MV-4-11 (cell line): ENCODE data around the gene TLR5.
A peak's percentile ranks its signal among the peaks of the same experiment; 100 is the strongest.

Experiments
- DNase-seq: peaks from one replicate; lab custom pipeline; 2025; lab: John Stamatoyannopoulos, UW

Gene TLR5

GRCh38 chr1:223150443-223150842 lies 7.4 kb upstream of the TLR5 start:
- DNase-seq = no peak

- no peak for DNase-seq
These were observed 4.8 kb upstream of the TLR5 start for GRCh38 chr1:223147873-223148272.

- no peak for DNase-seq
These were observed 4.4 kb upstream of the TLR5 start for GRCh38 chr1:223147409-223147808.

GRCh38 chr1:223146745-223147144 lies 3.7 kb upstream of the TLR5 start:
- no peak for DNase-seq

- no peak for DNase-seq
These were observed 1.9 kb upstream of the TLR5 start for GRCh38 chr1:223144914-223145313.

GRCh38 chr1:223144431-223144830 lies 1.4 kb upstream of the TLR5 start:
- no peak for DNase-seq

GRCh38 chr1:223143537-223144248 lies 645 bp upstream of the TLR5 start:
- DNase-seq = peak; percentile 89

- DNase-seq = no peak
These were observed 779 bp downstream of the TLR5 start for GRCh38 chr1:223142269-223142668.

GRCh38 chr1:223140611-223141405 lies 2.2 kb downstream of the TLR5 start:
- no peak for DNase-seq

- peak; percentile 74 for DNase-seq
These were observed 5.5 kb downstream of the TLR5 start for GRCh38 chr1:223137455-223138085.

GRCh38 chr1:223136086-223136485 lies 7.0 kb downstream of the TLR5 start:
- DNase-seq = no peak

GRCh38 chr1:223135176-223135942 lies 7.7 kb downstream of the TLR5 start:
- DNase-seq = no peak

GRCh38 chr1:223133824-223134435 lies 9.1 kb downstream of the TLR5 start:
- DNase-seq = peak; percentile 58

- no peak for DNase-seq
These were observed 9.7 kb downstream of the TLR5 start for GRCh38 chr1:223133306-223133823.

- DNase-seq = no peak
These were observed 13.7 kb downstream of the TLR5 start for GRCh38 chr1:223129229-223129901.

- no peak for DNase-seq
These were observed 16.3 kb downstream of the TLR5 start for GRCh38 chr1:223126741-223127140.

- DNase-seq = no peak
These were observed 17.3 kb downstream of the TLR5 start for GRCh38 chr1:223125766-223126165.

- DNase-seq = no peak
These were observed 19.9 kb downstream of the TLR5 start for GRCh38 chr1:223123011-223123610.

GRCh38 chr1:223118418-223118817 lies 24.6 kb downstream of the TLR5 start:
- DNase-seq = no peak

- no peak for DNase-seq
These were observed 26.1 kb downstream of the TLR5 start for GRCh38 chr1:223116950-223117349.

GRCh38 chr1:223114871-223115270 lies 28.2 kb downstream of the TLR5 start:
- no peak for DNase-seq
